IMR-90 (cell line): ENCODE measurements around the gene OLAH.

Experiments used
- NFE2L2 ChIP-seq: fragments of 150-350 bp; IDR thresholded peaks from 2 replicates; pipeline ENCODE4 v1.6.1; 2016; ENCODE audit warnings: low read depth, mild to moderate bottlenecking, low read length
- POLR2A ChIP-seq: IDR thresholded peaks from 2 replicates; pipeline ENCODE4 v1.6.1; 2012; ENCODE audit warnings: mild to moderate bottlenecking, low read depth, low read length
- RFX5 ChIP-seq: IDR thresholded peaks from 2 replicates; pipeline ENCODE4 v1.8.0; 2012; ENCODE audit warnings: low read depth, mild to moderate bottlenecking, low read length, moderate library complexity
- TF ChIP-seq, protein P1 (sequence below): conservative IDR thresholded peaks from 2 replicates; pipeline ENCODE4 v1.5.1; 2012; ENCODE audit warnings: mild to moderate bottlenecking, low read depth, low read length, improper control_type of control experiment
- TF ChIP-seq, protein P2 (sequence below): fragments of 150-350 bp; IDR thresholded peaks from 2 replicates; pipeline ENCODE4 v1.6.1; 2016; ENCODE audit warnings: low read depth, mild to moderate bottlenecking, low read length, moderate library complexity, borderline replicate concordance

DNA sequence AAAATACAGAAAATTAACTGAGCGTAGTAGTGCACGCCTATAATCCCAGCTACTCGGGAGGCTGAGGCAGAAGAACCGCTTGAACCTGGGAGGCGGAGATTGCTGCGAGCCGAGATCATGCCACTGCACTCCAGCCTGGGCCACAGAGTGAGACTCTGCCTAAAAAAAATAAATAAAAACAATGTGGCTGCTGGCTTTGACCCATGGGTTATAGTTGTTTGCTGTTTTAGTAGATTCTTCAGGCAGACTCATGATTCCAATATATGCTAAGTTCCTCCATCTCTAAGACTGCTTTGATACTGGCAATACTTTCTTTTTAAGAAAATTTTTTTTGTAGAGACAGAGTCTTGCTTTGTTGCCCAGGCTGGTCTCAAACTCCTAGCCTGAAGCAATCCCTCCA, 8.4 kb downstream of the OLAH start:
- TF ChIP-seq, protein P1, sequence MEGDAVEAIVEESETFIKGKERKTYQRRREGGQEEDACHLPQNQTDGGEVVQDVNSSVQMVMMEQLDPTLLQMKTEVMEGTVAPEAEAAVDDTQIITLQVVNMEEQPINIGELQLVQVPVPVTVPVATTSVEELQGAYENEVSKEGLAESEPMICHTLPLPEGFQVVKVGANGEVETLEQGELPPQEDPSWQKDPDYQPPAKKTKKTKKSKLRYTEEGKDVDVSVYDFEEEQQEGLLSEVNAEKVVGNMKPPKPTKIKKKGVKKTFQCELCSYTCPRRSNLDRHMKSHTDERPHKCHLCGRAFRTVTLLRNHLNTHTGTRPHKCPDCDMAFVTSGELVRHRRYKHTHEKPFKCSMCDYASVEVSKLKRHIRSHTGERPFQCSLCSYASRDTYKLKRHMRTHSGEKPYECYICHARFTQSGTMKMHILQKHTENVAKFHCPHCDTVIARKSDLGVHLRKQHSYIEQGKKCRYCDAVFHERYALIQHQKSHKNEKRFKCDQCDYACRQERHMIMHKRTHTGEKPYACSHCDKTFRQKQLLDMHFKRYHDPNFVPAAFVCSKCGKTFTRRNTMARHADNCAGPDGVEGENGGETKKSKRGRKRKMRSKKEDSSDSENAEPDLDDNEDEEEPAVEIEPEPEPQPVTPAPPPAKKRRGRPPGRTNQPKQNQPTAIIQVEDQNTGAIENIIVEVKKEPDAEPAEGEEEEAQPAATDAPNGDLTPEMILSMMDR: no peak
- no peak for TF ChIP-seq POLR2A
- TF ChIP-seq, protein P2, sequence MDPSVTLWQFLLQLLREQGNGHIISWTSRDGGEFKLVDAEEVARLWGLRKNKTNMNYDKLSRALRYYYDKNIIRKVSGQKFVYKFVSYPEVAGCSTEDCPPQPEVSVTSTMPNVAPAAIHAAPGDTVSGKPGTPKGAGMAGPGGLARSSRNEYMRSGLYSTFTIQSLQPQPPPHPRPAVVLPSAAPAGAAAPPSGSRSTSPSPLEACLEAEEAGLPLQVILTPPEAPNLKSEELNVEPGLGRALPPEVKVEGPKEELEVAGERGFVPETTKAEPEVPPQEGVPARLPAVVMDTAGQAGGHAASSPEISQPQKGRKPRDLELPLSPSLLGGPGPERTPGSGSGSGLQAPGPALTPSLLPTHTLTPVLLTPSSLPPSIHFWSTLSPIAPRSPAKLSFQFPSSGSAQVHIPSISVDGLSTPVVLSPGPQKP: no peak
- TF ChIP-seq NFE2L2: no peak
- no peak for TF ChIP-seq RFX5
